Activated CD4-positive, alpha-beta T cell treated with anti-CD3 and anti-CD28 coated beads, Interleukin-10, Interleukin-2, amounts not matched to agents 100 ng/mL and 50 ng/mL, durations not matched to agents 16 hours and 8 hours (primary cell): ENCODE results near the gene UPF1.
"Not testable (repeated sequence)": the region's sequence is repeated elsewhere in the genome, so short reads cannot be mapped to it uniquely, and the experiment has no call there.

Experiments used
- DNase-seq: peaks from one replicate; pipeline ENCODE4 v3.0.0-alpha.2; 2020

UPF1 gene

GRCh38 chr19:18899624-18900560 is 68.1 kb downstream of the UPF1 start:
- DNase-seq: no peak

- DNase-seq: no peak
Measured at GRCh38 chr19:18900700-18901481, 69.1 kb downstream of the UPF1 start.

- DNase-seq: no peak
Measured at GRCh38 chr19:18901491-18901890, 69.7 kb downstream of the UPF1 start.

- DNase-seq: not testable (repeated sequence)
Measured at GRCh38 chr19:18902519-18902918, 70.8 kb downstream of the UPF1 start.

GRCh38 chr19:18903156-18904037 is 71.6 kb downstream of the UPF1 start:
- DNase-seq: no peak

- no peak for DNase-seq
Measured at GRCh38 chr19:18904334-18905057, 72.7 kb downstream of the UPF1 start.

GRCh38 chr19:18905058-18905456 is 73.3 kb downstream of the UPF1 start:
- no peak for DNase-seq

- no peak for DNase-seq
Measured at GRCh38 chr19:18905513-18906236, 73.9 kb downstream of the UPF1 start.

GRCh38 chr19:18906605-18907519 is 75.1 kb downstream of the UPF1 start:
- DNase-seq: no peak

GRCh38 chr19:18908917-18909619 is 77.3 kb downstream of the UPF1 start:
- DNase-seq: no peak

- DNase-seq: no peak
Measured at GRCh38 chr19:18910010-18910409, 78.3 kb downstream of the UPF1 start.

GRCh38 chr19:18910801-18911436 is 79.2 kb downstream of the UPF1 start:
- no peak for DNase-seq

GRCh38 chr19:18912933-18913332 is 81.2 kb downstream of the UPF1 start:
- no peak for DNase-seq

GRCh38 chr19:18913466-18913865 is 81.7 kb downstream of the UPF1 start:
- no peak for DNase-seq

- peak; percentile 56 for DNase-seq
Measured at GRCh38 chr19:18915639-18916038, 83.9 kb downstream of the UPF1 start.

GRCh38 chr19:18917593-18917992 is 85.8 kb downstream of the UPF1 start:
- DNase-seq: not testable (repeated sequence)
